ENCODE data around the gene RPL13A.

RPL13A gene

DNA sequence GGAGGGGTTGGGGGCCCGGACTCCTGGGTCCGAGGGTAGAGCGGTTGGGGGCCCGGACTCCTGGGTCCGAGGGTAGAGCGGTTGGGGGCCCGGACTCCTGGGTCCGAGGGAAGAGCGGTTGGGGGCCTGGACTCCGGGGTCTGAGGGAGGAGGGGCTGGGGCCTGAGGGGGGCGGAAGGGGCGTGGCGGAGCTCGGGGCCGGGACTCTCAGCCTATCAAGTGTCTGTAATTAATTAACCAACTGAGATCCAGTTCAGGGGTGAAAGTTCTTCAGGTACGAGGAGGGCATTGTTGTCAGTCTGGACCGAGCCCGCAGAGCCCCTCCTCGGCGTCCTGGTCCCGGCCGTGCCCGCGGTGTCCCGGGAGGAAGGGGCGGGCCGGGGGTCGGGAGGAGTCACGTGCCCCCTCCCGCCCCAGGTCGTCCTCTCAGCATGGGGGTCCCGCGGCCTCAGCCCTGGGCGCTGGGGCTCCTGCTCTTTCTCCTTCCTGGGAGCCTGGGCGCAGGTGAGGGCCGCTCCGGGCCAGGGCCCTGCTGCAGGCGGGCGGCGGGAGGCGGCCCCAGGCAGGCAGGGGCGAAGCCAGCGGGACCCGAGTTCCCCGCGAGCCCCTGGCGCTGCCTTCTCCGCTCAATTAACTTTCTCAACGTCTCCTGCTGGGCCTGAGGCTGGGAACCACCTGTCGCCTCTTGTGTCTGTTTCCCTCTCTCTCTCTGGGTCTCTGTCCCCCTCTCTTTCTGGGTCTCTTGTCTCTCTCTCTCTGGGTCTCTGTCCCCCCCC lies 25.8 kb downstream of the RPL13A start:
- DNase-seq, result no peak

DNA sequence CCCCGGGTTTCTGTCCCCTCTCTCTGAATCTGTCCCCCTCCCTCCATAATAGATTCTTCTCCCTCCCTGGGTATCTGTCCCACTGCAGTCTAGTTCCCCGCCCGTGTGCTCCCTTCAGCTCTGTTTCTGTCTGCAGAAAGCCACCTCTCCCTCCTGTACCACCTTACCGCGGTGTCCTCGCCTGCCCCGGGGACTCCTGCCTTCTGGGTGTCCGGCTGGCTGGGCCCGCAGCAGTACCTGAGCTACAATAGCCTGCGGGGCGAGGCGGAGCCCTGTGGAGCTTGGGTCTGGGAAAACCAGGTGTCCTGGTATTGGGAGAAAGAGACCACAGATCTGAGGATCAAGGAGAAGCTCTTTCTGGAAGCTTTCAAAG lies 26.3 kb downstream of the RPL13A start:
- DNase-seq, result no peak

DNA sequence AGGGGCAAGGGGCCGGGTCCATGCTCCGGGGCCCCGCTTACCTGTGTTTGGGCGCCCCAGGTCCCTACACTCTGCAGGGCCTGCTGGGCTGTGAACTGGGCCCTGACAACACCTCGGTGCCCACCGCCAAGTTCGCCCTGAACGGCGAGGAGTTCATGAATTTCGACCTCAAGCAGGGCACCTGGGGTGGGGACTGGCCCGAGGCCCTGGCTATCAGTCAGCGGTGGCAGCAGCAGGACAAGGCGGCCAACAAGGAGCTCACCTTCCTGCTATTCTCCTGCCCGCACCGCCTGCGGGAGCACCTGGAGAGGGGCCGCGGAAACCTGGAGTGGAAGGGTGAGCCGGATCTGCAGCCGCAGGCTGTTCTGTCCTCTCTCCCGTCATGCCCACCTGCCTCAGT lies 26.7 kb downstream of the RPL13A start:
- no peak for DNase-seq

DNA sequence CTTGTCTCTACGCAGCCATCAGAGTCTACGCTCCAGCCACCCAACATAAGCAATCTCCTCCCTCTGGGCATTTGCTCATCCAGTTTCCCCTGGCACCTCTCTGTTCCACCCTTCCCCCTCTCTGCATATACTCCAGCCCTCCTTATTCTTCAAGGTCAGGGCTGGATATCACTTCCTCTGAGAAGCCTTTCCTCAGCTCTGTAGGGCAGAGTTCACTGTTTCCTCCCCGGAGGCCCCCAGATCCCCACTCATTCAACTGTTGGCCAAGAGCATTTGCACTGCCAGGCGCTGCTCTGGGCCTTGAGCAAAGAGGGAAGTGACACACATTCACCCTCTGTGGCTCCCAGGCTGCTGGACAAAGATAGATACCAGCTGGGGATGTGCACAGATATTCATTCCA lies 28.4 kb downstream of the RPL13A start:
- DNase-seq, result no peak

DNA sequence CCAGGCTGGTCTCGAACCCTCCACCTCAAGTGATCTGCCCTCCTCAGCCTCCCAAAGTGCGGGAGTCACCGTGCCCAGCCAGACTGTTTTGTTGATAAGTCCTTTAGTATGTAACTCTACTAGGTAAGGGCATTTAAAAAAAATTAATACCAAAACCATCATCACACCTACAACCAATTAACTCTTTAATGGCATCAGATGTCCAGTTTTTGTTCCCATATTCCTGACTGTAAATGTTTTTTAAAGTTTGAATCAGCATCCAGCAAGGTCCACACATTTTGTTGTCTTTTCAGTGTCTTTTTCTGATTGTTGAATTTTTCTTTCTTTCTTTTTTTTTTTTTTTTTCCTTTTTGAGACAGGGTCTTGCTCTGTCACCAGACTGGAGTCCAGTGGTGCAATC lies 30.6 kb downstream of the RPL13A start:
- no peak for DNase-seq

DNA sequence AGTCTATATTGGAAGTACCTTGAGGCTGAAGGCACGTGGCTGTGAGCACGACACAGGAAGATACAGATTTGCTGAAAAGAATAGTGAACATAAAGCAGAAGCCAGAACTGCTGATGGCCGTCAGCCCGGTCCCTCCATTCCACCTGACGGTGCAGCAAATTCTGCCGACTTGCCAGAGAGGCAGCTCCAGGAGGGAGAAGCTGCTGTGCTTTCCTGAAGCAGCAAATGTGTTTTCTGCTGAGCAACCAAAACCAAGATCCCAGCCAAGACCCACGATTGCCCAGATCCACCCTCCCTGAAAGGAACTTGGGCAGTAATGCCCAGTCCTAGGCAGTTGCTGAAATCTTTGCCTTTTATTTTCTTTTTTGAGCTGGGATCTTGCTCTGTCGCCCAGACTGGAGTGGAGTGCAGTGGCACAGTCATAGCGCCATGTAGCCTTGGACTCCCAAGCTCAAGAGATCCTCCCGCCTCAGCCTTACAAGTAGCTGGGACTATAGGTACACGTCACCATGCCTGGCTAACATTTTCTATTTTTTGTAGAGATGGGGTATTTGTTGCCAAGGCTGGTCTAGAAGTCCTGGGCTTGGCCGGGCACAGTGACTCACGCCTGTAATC lies 33.4 kb downstream of the RPL13A start:
- no peak for DNase-seq

DNA sequence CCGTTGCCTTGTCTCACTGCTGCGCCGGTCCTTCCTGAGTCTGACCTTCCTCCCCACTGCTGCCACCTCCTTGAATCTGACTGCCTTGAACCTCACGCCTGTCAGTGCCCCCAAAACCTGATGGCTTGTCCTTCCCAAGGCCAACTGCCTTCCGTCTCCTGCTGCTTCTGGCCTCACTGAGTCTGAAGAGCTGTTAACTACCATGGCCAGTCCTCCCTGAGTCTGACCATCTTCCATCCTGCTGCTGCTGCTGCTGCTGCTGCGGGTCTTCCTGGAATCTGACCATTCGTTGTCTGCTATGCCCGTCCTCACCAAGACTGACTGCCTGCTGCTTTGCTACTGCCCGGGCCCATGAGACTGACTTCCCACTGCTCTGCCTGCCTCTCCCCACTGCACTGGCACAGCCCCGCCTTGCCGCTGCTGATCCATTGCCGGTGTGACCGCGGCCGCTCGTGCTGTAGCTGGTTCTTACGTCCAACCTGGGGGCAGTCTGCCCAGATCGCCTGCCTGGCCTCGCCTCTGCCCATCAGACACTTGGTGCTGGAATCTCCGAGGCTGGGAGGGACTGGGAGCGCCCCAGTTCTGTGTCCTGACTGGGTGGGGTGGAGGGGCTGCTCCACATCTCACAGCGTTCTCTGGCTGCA lies 37.5 kb downstream of the RPL13A start:
- DNase-seq, result no peak

DNA sequence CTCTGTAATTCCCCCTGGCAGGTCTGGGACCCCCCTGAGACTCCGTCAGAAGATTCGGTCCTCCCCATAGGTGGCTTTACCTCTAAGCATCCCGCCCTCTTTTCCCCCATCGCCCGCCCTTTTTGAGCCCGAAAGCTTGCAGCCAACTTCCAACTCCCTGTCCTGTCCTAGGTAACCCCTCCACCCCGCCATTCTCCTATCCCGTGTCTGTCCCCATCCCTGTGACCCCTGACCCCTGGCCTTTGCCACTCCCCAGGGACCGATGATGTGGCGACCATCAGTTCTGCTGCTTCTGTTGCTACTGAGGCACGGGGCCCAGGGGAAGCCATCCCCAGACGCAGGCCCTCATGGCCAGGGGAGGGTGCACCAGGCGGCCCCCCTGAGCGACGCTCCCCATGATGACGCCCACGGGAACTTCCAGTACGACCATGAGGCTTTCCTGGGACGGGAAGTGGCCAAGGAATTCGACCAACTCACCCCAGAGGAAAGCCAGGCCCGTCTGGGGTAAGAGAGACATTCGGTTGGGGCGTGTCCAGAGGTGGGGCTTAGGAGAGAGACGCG lies 40.9 kb downstream of the RPL13A start:
- DNase-seq, result no peak

DNA sequence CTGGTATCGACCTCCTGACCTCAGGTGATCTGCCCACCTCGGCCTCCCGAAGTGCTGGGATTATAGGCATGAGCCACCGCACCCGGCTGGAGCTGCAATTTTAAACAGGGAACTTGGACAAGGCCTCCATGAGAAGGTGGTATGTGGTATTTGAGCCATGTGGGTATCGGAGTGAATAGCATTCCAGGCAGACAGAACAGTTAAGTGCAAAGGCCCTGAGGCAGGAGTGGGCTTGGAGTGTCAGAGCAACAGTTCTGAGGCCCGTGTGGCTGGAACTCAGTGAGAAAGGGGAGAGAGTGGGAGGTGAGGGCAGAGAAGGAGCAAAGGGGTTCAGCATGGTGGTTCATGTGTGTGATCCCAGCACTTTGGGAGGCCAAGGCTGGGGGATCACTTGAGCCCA lies 43.3 kb downstream of the RPL13A start:
- no peak for DNase-seq

DNA sequence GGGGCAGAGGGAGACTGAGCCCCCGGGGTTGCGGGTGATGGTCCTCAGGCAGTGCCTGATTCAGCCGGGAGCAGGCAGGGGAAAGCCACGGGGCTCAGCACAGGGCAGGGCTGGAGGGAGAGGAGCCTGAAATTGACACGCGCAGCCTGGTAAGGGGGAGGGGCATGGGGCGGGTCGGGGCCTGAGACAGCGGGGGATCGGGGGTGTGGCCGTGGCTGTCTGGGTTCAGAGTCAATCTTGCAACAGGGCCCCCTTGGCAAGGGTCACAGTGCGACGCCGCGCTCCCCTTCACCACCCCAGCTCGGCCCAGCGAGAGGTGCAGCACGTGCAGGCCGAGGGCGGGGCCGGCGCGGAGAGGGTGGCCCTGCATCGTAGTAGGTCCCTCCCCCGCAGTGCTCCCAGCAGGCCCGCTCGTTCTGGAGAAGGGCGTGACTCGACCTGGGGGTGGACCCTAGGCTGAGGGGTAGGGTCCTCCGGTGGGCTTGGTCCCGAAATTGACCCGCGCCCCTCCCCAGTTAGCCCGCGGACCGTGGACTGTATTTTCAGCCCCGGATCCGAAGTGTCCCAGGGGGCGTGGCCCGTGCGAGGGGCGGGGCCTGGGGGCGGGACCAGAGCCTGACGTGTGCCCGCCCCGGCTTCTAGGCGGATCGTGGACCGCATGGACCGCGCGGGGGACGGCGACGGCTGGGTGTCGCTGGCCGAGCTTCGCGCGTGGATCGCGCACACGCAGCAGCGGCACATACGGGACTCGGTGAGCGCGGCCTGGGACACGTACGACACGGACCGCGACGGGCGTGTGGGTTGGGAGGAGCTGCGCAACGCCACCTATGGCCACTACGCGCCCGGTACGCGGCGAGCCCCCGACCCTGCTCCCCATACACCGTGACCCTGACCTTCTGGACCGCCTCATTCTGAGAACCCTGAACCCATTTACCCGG lies 46.4 kb downstream of the RPL13A start:
- peak; percentile 86 for DNase-seq

DNA sequence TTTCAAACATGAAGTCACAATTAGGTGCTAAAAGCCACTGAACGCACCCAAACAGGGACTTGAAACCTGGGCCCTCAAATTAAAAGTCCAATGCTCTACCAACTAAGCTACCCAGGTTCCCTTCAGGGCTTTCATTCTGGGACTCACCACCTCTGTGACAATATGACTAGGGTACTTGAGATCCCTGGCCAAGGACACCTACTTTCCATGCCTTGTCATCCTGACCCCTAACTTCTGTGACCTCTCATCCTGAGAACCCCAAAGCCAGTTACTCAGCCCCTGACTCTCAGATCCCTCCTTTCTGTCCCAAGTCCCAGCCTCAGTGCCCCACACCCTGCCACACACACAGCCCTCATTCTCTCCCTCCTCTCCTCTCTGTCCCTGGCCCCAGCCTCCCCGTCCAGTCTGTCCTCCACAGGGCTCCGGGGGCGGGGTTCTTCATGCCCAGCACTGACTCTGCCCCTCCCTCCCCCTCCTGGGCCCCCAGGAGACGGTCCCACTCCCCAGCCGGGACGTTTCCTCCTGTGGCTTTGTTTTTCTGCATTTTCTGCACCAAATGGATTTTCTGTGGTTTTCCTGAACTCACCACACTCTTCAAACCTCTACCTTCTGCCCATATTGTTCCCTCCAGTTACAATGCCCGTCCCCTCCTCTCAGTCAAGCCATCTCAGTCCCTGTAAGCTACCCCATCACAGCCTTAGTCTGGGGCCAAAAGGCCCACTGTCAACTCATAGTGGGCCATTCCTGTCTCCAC lies 47.4 kb downstream of the RPL13A start:
- no peak for DNase-seq

DNA sequence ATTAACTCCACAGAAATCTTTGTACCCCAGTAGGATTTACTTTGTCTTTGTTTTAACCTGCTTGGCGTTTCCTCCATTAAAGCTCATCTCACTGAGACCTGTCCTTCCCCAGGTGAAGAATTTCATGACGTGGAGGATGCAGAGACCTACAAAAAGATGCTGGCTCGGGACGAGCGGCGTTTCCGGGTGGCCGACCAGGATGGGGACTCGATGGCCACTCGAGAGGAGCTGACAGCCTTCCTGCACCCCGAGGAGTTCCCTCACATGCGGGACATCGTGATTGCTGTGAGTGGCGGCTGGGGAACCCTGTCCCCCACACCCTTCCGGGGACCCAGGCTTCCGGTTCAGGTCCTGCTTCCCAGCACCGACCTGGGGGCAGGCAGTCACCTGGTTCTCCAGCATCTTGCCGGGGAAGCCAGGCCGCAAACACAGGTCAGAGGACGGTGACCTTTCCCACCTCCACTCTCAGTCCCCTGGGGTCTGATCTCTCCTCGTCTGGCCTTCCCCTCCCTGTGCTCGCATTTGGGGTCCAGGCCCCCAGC lies 49.6 kb downstream of the RPL13A start:
- no peak for DNase-seq

DNA sequence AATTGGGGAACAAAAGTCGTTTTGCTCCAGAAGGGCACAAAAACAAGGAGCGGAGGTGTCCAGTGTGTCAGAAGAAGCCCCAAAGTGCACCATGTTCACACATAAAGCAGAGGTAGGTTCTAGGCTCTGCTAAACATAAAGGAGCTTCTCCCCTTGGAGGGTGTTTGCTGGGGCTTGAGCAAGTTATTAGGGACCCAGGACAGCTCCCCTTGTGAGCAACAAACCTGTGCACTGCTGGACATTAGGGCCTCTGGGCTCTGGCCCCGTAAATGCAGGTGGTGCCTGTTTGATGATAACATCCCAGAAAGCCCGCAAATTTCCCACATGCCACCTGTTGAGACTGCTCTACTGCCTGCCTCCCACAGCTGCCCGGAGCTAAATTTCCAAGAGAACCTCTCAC lies 51.2 kb downstream of the RPL13A start:
- no peak for DNase-seq

DNA sequence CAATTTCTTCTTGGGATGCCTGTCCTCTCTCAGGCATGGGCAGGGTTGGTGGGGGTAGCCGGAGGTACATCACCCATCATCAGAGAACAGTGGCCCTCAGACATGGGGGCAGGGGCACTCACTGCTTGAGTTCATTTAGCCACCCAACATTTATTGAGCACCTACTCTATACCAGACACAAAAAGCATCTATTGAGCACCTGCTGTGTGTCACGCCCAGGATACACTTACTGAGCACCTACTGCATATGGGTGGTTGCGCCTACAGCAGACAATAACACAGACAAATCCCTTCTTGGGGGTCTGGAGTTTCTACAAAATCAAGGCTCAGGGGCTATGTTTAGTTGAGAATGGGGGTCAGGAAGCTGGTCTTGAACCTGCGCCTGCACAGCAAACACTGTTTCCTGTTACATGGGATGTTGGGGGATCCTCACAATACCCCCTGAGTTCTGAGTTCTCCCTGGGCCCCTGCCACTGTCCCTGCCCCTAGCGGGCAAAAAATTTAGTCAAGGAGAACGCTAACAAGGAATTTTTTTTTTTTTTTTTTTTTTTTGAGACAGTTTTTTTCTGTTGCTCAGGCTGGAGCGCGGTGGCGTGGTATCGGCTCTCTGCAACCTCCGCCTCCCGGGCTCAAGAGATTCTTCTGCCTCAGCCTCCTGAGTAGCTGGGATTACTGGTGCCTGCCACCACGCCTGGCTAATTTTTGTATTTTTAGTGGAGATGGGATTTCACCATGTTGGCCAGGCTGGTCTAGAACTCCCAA lies 52.0 kb downstream of the RPL13A start:
- DNase-seq, result no peak

Data from T-helper 9 cell (primary cell).